Panc1 (cell line): ENCODE results near the gene BCAS3. TPM values are rescaled to one million over a fixed set of nuclear protein-coding genes. Genes with fewer than 3 reads are reported as not detected.
A peak's percentile ranks its signal among the peaks of the same experiment; 100 is the strongest.

ENCODE experiments used
- ATAC-seq: fragments of 200-7000 bp; cut with Tn5 transposase; 2 replicates; pipeline ENCODE4 v1.9.1; 2020; ENCODE audit warnings: mild to moderate bottlenecking, moderate library complexity
- BruUV-seq: library from RNA; stranded (reverse); fragments of 400-500 nt; replicated peaks from 2 replicates; lab custom pipeline; 2021; lab: Mats Ljungman, UMichigan
- CTCF ChIA-PET: fragments of 300-600 bp; sonication (Branson Sonifier 250); formaldehyde crosslinking; loops from one replicate; lab custom pipeline; 2022; ENCODE audit warnings: antibody characterized with exemption; lab: Charles Lee
- POLR2A ChIA-PET: fragments of 300-600 bp; sonication (Branson Sonifier 250); formaldehyde crosslinking; loops from one replicate; lab custom pipeline; 2022; ENCODE audit warnings: antibody characterized with exemption; lab: Charles Lee
- DNase-seq: peaks from one replicate; pipeline ENCODE4 v3.0.0-alpha.2; 2010; ENCODE audit warnings: low read depth, low spot score
- H3K27ac ChIP-seq: 2 replicates; pipeline ENCODE4 v1.5.1; 2011; ENCODE audit warnings: mild to moderate bottlenecking, low read length, inconsistent platforms
- H3K27me3 ChIP-seq: fragments of 200-500 bp; sonication (Bioruptor generic); 2 replicates; pipeline ENCODE4 v1.6.0; 2014; ENCODE audit warnings: low read length, inconsistent platforms; ENCODE audit not compliant: control insufficient read depth, insufficient read depth
- H3K36me3 ChIP-seq: fragments of 200-500 bp; sonication (Bioruptor generic); 2 replicates; pipeline ENCODE4 v1.5.1; 2014; ENCODE audit warnings: inconsistent platforms, mild to moderate bottlenecking, low read length, moderate library complexity; ENCODE audit not compliant: control insufficient read depth, insufficient read depth
- H3K4me1 ChIP-seq: 2 replicates; pipeline ENCODE4 v1.5.1; 2011; ENCODE audit warnings: inconsistent platforms, mild to moderate bottlenecking, low read length, moderate library complexity; ENCODE audit not compliant: control insufficient read depth, insufficient read depth
- H3K4me3 ChIP-seq, 2 experiments: 2 replicates each; pipeline ENCODE4 v1.5.1; 2011 to 2012; ENCODE audit warnings: low read depth in 2 of 2, low read length in 2 of 2, mild to moderate bottlenecking in 2 of 2, inconsistent platforms in 1 of 2, moderate library complexity in 1 of 2
- H3K9me3 ChIP-seq: fragments of 200-500 bp; sonication (Bioruptor generic); 2 replicates; pipeline ENCODE4 v1.5.1; 2014; ENCODE audit warnings: low read depth, mild to moderate bottlenecking, inconsistent platforms, low read length, moderate library complexity; ENCODE audit not compliant: control insufficient read depth, insufficient read depth
- CTCF ChIP-seq: fragments of 450-650 bp; IDR thresholded peaks from 2 replicates; pipeline ENCODE4 v1.5.1; 2017; ENCODE audit warnings: mild to moderate bottlenecking
- POLR2AphosphoS5 ChIP-seq: IDR thresholded peaks from 2 replicates; pipeline ENCODE4 v1.6.1; 2012; ENCODE audit warnings: mild to moderate bottlenecking, low read depth, low read length, moderate library complexity
- REST ChIP-seq, 2 experiments: IDR thresholded peaks; 2 replicates each; pipeline ENCODE4 v1.6.1; 2011 to 2012; ENCODE audit warnings: low read depth in 2 of 2, control low read depth in 1 of 2, low read length in 1 of 2, mild to moderate bottlenecking in 1 of 2, moderate library complexity in 1 of 2; ENCODE audit not compliant: insufficient read depth in 1 of 2
- SIN3A ChIP-seq: IDR thresholded peaks from 2 replicates; pipeline ENCODE4 v1.6.1; 2012; ENCODE audit warnings: low read depth, mild to moderate bottlenecking, low read length, moderate library complexity, borderline replicate concordance; ENCODE audit not compliant: insufficient read depth
- TCF7L2 ChIP-seq: IDR thresholded peaks from 2 replicates; pipeline ENCODE4 v1.6.1; 2011; ENCODE audit warnings: mild to moderate bottlenecking, low read depth, low read length, inconsistent platforms
- in situ Hi-C: cut with HindIII; loops from 2 replicates; pipeline ENCODE4 v1.10.0; 2016; ENCODE audit warnings: low sequenced_read_pairs, low pct_unique_long_range_greater_than_20kb
- intact Hi-C: fragments of 100-400 bp; cut with micrococcal nuclease; formaldehyde crosslinking; loops from one replicate; pipeline ENCODE4 v1.10.0; 2022; ENCODE audit not compliant: unreplicated experiment
- total RNA-seq: library from RNA; stranded (reverse); gene quantifications from one replicate; pipeline ENCODE4 v1.2.1, GENCODE V29; 2021; ENCODE audit not compliant: unreplicated experiment

BCAS3 gene
- total RNA-seq, 1 experiment from 2014 or later: 9.3 TPM

- in situ Hi-C loops: no loop called here
- H3K4me1 ChIP-seq: peaks cover 14% of the 10 kb centered on the region
- H3K9me3 ChIP-seq: no peaks in the 10 kb centered on the region
- H3K36me3 ChIP-seq: no peaks in the 10 kb centered on the region
- intact Hi-C loops: no loop called here
- H3K4me3 ChIP-seq: no peak overlapping the region
- DNase-seq (no peak), ATAC-seq (no peak)
- H3K27me3 ChIP-seq: no peaks in the 10 kb centered on the region
- no TSS peak for BruUV-seq
- no peak overlapping the region; the same call in 1 of the 2 replicates for H3K27ac ChIP-seq
- CTCF ChIA-PET: interaction anchor here (1.1 kb wide), 1 partner anchor 13 kb away, joined by 3 read pairs; no protein-coding TSS in a partner anchor
- TF ChIP-seq REST (IDR thresholded peaks at IDR 0.05; ENCODE audit: insufficient read depth in 1 of 2, low read depth in 2 of 2, low read length in 1 of 2) (no peak), TCF7L2 (no peak), CTCF (no peak; the same call in 1 of the 2 replicates), POLR2AphosphoS5 (no peak), SIN3A (no peak)
- POLR2A ChIA-PET: no interaction called here
Measured at GRCh38 chr17:61349350-61349749, 671.7 kb downstream of the BCAS3 start.

- ATAC-seq (no peak), DNase-seq (no peak)
- intact Hi-C loops (no loop called here), in situ Hi-C loops (no loop called here)
- H3K36me3 ChIP-seq: no peaks in the 10 kb centered on the region
- H3K4me3 ChIP-seq: no peak overlapping the region
- CTCF ChIA-PET: interaction anchor here (0.5 kb wide), 1 partner anchor 199 kb away, joined by 4 read pairs; no protein-coding TSS in a partner anchor
- no TSS peak for BruUV-seq
- H3K9me3 ChIP-seq: no peaks in the 10 kb centered on the region
- H3K4me1 ChIP-seq: peaks cover 12% of the 10 kb centered on the region
- TF ChIP-seq CTCF (no peak), REST (IDR thresholded peaks at IDR 0.05; ENCODE audit: insufficient read depth in 1 of 2, low read depth in 2 of 2, low read length in 1 of 2) (no peak), SIN3A (no peak), POLR2AphosphoS5 (no peak), TCF7L2 (no peak)
- no peaks in the 10 kb centered on the region for H3K27me3 ChIP-seq
- H3K27ac ChIP-seq: peak overlapping the region; percentile 44; the same call in 1 of the 2 replicates
- POLR2A ChIA-PET: no interaction called here
Measured at GRCh38 chr17:61351745-61352407, 674.2 kb downstream of the BCAS3 start.
